IMR-90 (cell line): ENCODE data around the gene WHRN. TPM values are rescaled to one million over a fixed set of nuclear protein-coding genes. Genes with fewer than 3 reads are reported as not detected.
A peak's percentile ranks its signal among the peaks of the same experiment; 100 is the strongest.

Experiments
- ATAC-seq: fragments of 200-7000 bp; cut with Tn5 transposase; 2 replicates; pipeline ENCODE4 v1.9.1; 2020; ENCODE audit warnings: low read depth, mild to moderate bottlenecking, moderate library complexity
- BruUV-seq: library from RNA; stranded (reverse); fragments of 400-500 nt; replicated peaks from 2 replicates; lab custom pipeline; 2021; lab: Mats Ljungman, UMichigan
- CTCF ChIA-PET: fragments of 300-600 bp; formaldehyde crosslinking; extraction: SDS; loops from one replicate; lab custom pipeline; 2021; ENCODE audit warnings: antibody characterized with exemption; lab: Yijun Ruan, JAX
- POLR2A ChIA-PET: fragments of 300-600 bp; sonication (Branson Sonifier 250); formaldehyde crosslinking; loops from one replicate; lab custom pipeline; 2022; ENCODE audit warnings: antibody characterized with exemption; ENCODE audit not compliant: unreplicated experiment; lab: Charles Lee
- DNase-seq: peaks from one replicate; pipeline ENCODE4 v3.0.0; 2013
- H2AFZ ChIP-seq: replicated peaks from 2 replicates; pipeline ENCODE3; 2013; ENCODE audit warnings: low read length, mild to moderate bottlenecking; ENCODE audit not compliant: poor library complexity
- H2AK5ac ChIP-seq: 2 replicates; pipeline ENCODE4 v1.6.1; 2013; ENCODE audit warnings: low read depth, low read length, inconsistent platforms
- H2AK9ac ChIP-seq: replicated peaks from 2 replicates; pipeline ENCODE3; 2013; ENCODE audit warnings: mild to moderate bottlenecking, low read depth, low read length, moderate library complexity; ENCODE audit not compliant: poor library complexity
- H2BK120ac ChIP-seq: 2 replicates; pipeline ENCODE4 v1.6.1; 2013; ENCODE audit warnings: low read depth, low read length, inconsistent platforms
- H2BK15ac ChIP-seq: 3 replicates; pipeline ENCODE4 v1.6.1; 2013; ENCODE audit warnings: low read depth, low read length, inconsistent platforms
- H2BK20ac ChIP-seq: 2 replicates; pipeline ENCODE4 v1.6.1; 2013; ENCODE audit warnings: low read depth, mild to moderate bottlenecking, inconsistent platforms, low read length, moderate library complexity
- H2BK5ac ChIP-seq: 2 replicates; pipeline ENCODE4 v1.6.1; 2013; ENCODE audit warnings: mild to moderate bottlenecking, low read depth, low read length, inconsistent platforms; ENCODE audit not compliant: poor library complexity, severe bottlenecking
- H3K14ac ChIP-seq: replicated peaks from 2 replicates; pipeline ENCODE4 v1.6.1; 2013; ENCODE audit warnings: low read depth, low read length, inconsistent platforms
- H3K18ac ChIP-seq: 2 replicates; pipeline ENCODE4 v1.6.1; 2013; ENCODE audit warnings: low read depth, low read length, control low read depth
- H3K23ac ChIP-seq: 2 replicates; pipeline ENCODE4 v1.6.1; 2013; ENCODE audit warnings: low read depth, low read length, inconsistent platforms
- H3K27ac ChIP-seq: 2 replicates; pipeline ENCODE4 v1.5.1; 2013; ENCODE audit warnings: mild to moderate bottlenecking, control low read depth, low read length; ENCODE audit not compliant: insufficient read depth
- H3K27me3 ChIP-seq: 2 replicates; pipeline ENCODE4 v1.6.1; 2013; ENCODE audit warnings: low read length; ENCODE audit not compliant: control insufficient read depth, insufficient read depth
- H3K36me3 ChIP-seq: 2 replicates; pipeline ENCODE4 v1.6.1; 2013; ENCODE audit warnings: low read length, mixed read lengths; ENCODE audit not compliant: control insufficient read depth, insufficient read depth
- H3K4ac ChIP-seq: 2 replicates; pipeline ENCODE4 v1.6.1; 2013; ENCODE audit warnings: low read depth, low read length, inconsistent platforms
- H3K4me1 ChIP-seq: 2 replicates; pipeline ENCODE4 v1.6.1; 2013; ENCODE audit warnings: low read length, mixed read lengths; ENCODE audit not compliant: control insufficient read depth, insufficient read depth
- H3K4me2 ChIP-seq: 2 replicates; pipeline ENCODE4 v1.6.1; 2013; ENCODE audit warnings: low read depth, mild to moderate bottlenecking, control low read depth, low read length, moderate library complexity
- H3K4me3 ChIP-seq: 2 replicates; pipeline ENCODE4 v1.5.1; 2013; ENCODE audit warnings: low read depth, mild to moderate bottlenecking, control low read depth, low read length, moderate library complexity; ENCODE audit not compliant: insufficient read depth
- H3K56ac ChIP-seq: 2 replicates; pipeline ENCODE4 v1.6.1; 2013; ENCODE audit warnings: low read length, inconsistent platforms; ENCODE audit not compliant: insufficient read depth; ENCODE audit errors: extremely low read depth
- H3K79me1 ChIP-seq, 2 experiments: 2 replicates each; pipeline ENCODE4 v1.6.1; 2013; ENCODE audit warnings: low read length in 2 of 2, inconsistent platforms in 1 of 2, low read depth in 1 of 2
- H3K9ac ChIP-seq: 2 replicates; pipeline ENCODE4 v1.6.1; 2013; ENCODE audit warnings: low read depth, low read length, control low read depth
- H3K9me1 ChIP-seq: 2 replicates; pipeline ENCODE4 v1.6.1; 2013; ENCODE audit warnings: low read length, inconsistent platforms; ENCODE audit not compliant: insufficient read depth
- H3K9me3 ChIP-seq: 2 replicates; pipeline ENCODE4 v1.6.1; 2013; ENCODE audit warnings: low read length; ENCODE audit not compliant: control insufficient read depth, insufficient read depth
- H4K20me1 ChIP-seq: 2 replicates; pipeline ENCODE4 v1.6.1; 2013; ENCODE audit warnings: low read length, inconsistent platforms; ENCODE audit not compliant: insufficient read depth
- H4K5ac ChIP-seq: 2 replicates; pipeline ENCODE4 v1.6.1; 2013; ENCODE audit warnings: mild to moderate bottlenecking, low read depth, low read length, control low read depth
- H4K8ac ChIP-seq, 2 experiments: 2 replicates each; pipeline ENCODE4 v1.6.1; 2013; ENCODE audit warnings: low read depth in 2 of 2, low read length in 2 of 2, control low read depth in 1 of 2, inconsistent platforms in 1 of 2
- H4K91ac ChIP-seq: 2 replicates; pipeline ENCODE4 v1.6.1; 2013; ENCODE audit warnings: low read depth, low read length, inconsistent platforms; ENCODE audit not compliant: insufficient read depth
- FOS ChIP-seq: fragments of 150-350 bp; IDR thresholded peaks from 2 replicates; pipeline ENCODE4 v1.6.1; 2016; ENCODE audit warnings: low read depth, low read length
- WGBS, 2 experiments: methylation state at CpG; one replicate each; pipeline versions ENCODE4 v1.1.5 to v1.1.7; 2013; ENCODE audit warnings: missing lambda C conversion rate in 2 of 2; ENCODE audit not compliant: insufficient read length in 1 of 2; ENCODE audit errors: extremely low coverage in 2 of 2; 5-methylcytosine and 5-hydroxymethylcytosine counted together
- dilution Hi-C: fragments of 300-500 bp; cut with HindIII; formaldehyde crosslinking; loops from one replicate; pipeline ENCODE4 v1.14.3; 2018; ENCODE audit warnings: low sequenced_read_pairs; ENCODE audit not compliant: unreplicated experiment
- in situ Hi-C: fragments of 300-500 bp; cut with MboI; formaldehyde crosslinking; loops from 3 replicates; pipeline ENCODE4 v1.14.3; 2019; ENCODE audit warnings: low sequenced_read_pairs, inconsistent platforms, mixed read lengths
- intact Hi-C: fragments of 100-400 bp; cut with micrococcal nuclease; formaldehyde crosslinking; loops from 2 replicates; pipeline ENCODE4 v1.10.0; 2022
- polyA plus RNA-seq, 3 experiments: library from polyadenylated mRNA; depleted of rRNA; stranded (reverse); fragments of >200 nt; gene quantifications; 2 replicates each; pipeline ENCODE4 v1.2.3, GENCODE V29; 2012; ENCODE audit warnings: low replicate concordance in 1 of 3
- total RNA-seq: library from RNA; depleted of rRNA; stranded (reverse); fragments of >200 nt; gene quantifications from 2 replicates; pipeline ENCODE4 v1.2.3, GENCODE V29; 2012

The WHRN gene
- total and polyA plus RNA-seq, 2 of the 4 experiments (the other 2 are of a cell fraction) = 0.18 to 2.6 TPM

GRCh38 chr9:114395768-114396167, 109.5 kb downstream of the WHRN start:
- Histone ChIP-seq H2BK120ac (peak overlapping the region; percentile 96), H3K4me3 (no peak overlapping the region), H2BK15ac (0 out of 3 replicates have a peak overlapping the region, but pooled peaks have one; percentile 68), H3K9me1 (no peaks in the 10 kb centered on the region), H3K9me3 (no peaks in the 10 kb centered on the region), H4K5ac (no peak overlapping the region; the same call in 1 of the 2 replicates), H4K91ac (no peak overlapping the region; the same call in 1 of the 2 replicates), H2BK20ac (peak overlapping the region; percentile 54), H3K27me3 (no peaks in the 10 kb centered on the region), H3K18ac (no peak overlapping the region), H3K56ac (no peak overlapping the region; the same call in 1 of the 2 replicates), H3K4ac (peak overlapping the region; percentile 60; the same call in 1 of the 2 replicates), H2AK9ac (no peak overlapping the region), H3K79me1 (peaks cover 3 to 9% of the 10 kb centered on the region in 2 experiments; a peak in 1 of 4 replicates), H4K8ac (no peak overlapping the region; a peak in 1 of 4 replicates), H2BK5ac (no peak overlapping the region), H3K36me3 (no peaks in the 10 kb centered on the region), H3K27ac (no peak overlapping the region), H4K20me1 (no peaks in the 10 kb centered on the region), H3K14ac (peak overlapping the region; percentile 50), H3K9ac (no peak overlapping the region), H3K4me2 (no peak overlapping the region), H2AFZ (no peak overlapping the region), H2AK5ac (peak overlapping the region; percentile 70; the same call in 1 of the 2 replicates), H3K23ac (peak overlapping the region; percentile 76; the same call in 1 of the 2 replicates), H3K4me1 (peaks cover 8% of the 10 kb centered on the region; the same call in 1 of the 2 replicates)
- WGBS, 2 experiments = no CpG with 5 or more reads among the region's 5 CpGs
- DNase-seq = no peak
- TF ChIP-seq FOS = no peak
- intact Hi-C loops (loop anchor here (2.0 kb wide), 1 partner anchor 57 kb away; no protein-coding TSS in a partner anchor), dilution Hi-C loops (no loop called here), in situ Hi-C loops (no loop called here)
- POLR2A ChIA-PET = interaction anchor here (0.6 to 1.0 kb wide), 2 partner anchors 10 to 317 kb away, joined by 3 to 8 read pairs; no protein-coding TSS in a partner anchor
- no TSS peak for BruUV-seq
- no peak for ATAC-seq
- CTCF ChIA-PET = interaction anchor here (0.6 to 2.1 kb wide), 3 partner anchors 10 to 313 kb away, joined by 3 to 6 read pairs (median 5); no protein-coding TSS in a partner anchor
